GM18519 (cell line): ENCODE measurements around the gene HDAC4.

Experiments
- ATAC-seq: cut with Tn5 transposase; IDR thresholded peaks from one replicate; pipeline ENCODE4 v1.9.1; 2021; ENCODE audit warnings: mild to moderate bottlenecking, moderate library complexity; ENCODE audit not compliant: unreplicated experiment, low FRiP score

The HDAC4 gene

GRCh38 chr2:239245872-239246721 is 154.7 kb downstream of the HDAC4 start:
- ATAC-seq, result no peak

GRCh38 chr2:239245107-239245506 is 155.7 kb downstream of the HDAC4 start:
- no peak for ATAC-seq

- no peak for ATAC-seq
These were observed 156.2 kb downstream of the HDAC4 start for GRCh38 chr2:239244625-239245024.

- no peak for ATAC-seq
These were observed 159.3 kb downstream of the HDAC4 start for GRCh38 chr2:239241431-239241960.

- no peak for ATAC-seq
These were observed 160.4 kb downstream of the HDAC4 start for GRCh38 chr2:239240414-239240881.

- no peak for ATAC-seq
These were observed 161.0 kb downstream of the HDAC4 start for GRCh38 chr2:239239607-239240413.

- ATAC-seq, result no peak
These were observed 161.8 kb downstream of the HDAC4 start for GRCh38 chr2:239238839-239239606.

- no peak for ATAC-seq
These were observed 162.4 kb downstream of the HDAC4 start for GRCh38 chr2:239238381-239238780.

- ATAC-seq, result no peak
These were observed 164.0 kb downstream of the HDAC4 start for GRCh38 chr2:239236808-239237205.

GRCh38 chr2:239236043-239236807 is 164.6 kb downstream of the HDAC4 start:
- ATAC-seq, result no peak

- no peak for ATAC-seq
These were observed 165.5 kb downstream of the HDAC4 start for GRCh38 chr2:239235311-239235710.

- no peak for ATAC-seq
These were observed 166.3 kb downstream of the HDAC4 start for GRCh38 chr2:239234191-239235175.

- no peak for ATAC-seq
These were observed 167.2 kb downstream of the HDAC4 start for GRCh38 chr2:239233576-239233975.

GRCh38 chr2:239232195-239232578 is 168.6 kb downstream of the HDAC4 start:
- ATAC-seq, result no peak

- no peak for ATAC-seq
These were observed 169.3 kb downstream of the HDAC4 start for GRCh38 chr2:239231231-239232194.

GRCh38 chr2:239230318-239231052 is 170.3 kb downstream of the HDAC4 start:
- no peak for ATAC-seq
